GM19452 (cell line): ENCODE measurements around the gene KDF1.
"Not testable (repeated sequence)": the region's sequence is repeated elsewhere in the genome, so short reads cannot be mapped to it uniquely, and the experiment has no call there.

Experiments used
- ATAC-seq: cut with Tn5 transposase; IDR thresholded peaks from one replicate; pipeline ENCODE4 v1.9.1; 2021; ENCODE audit not compliant: unreplicated experiment

The KDF1 gene

GRCh38 chr1:26959270-26959669 is 998 bp downstream of the KDF1 start:
- no peak for ATAC-seq

DNA sequence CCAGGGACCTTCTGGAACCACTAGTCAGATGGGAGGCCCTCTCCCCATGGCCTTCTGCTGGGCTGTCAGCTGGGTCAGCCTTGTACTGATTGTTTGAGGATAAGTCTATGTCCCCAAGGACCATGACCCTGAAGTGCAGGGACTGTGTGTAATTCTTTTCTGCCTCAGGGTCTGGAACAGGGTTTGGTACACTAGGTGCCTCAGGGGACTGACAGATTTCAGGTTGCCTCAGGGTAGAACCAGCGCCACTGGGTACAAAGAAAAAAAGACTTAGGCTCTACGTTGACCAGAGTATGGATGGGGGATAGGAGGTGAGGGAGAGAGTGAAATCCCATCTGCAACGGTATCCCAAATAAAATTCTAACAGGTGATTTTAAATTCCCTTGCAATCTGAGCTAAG is 3.0 kb downstream of the KDF1 start:
- no peak for ATAC-seq

GRCh38 chr1:26956321-26956720 is 3.9 kb downstream of the KDF1 start:
- no peak for ATAC-seq

DNA sequence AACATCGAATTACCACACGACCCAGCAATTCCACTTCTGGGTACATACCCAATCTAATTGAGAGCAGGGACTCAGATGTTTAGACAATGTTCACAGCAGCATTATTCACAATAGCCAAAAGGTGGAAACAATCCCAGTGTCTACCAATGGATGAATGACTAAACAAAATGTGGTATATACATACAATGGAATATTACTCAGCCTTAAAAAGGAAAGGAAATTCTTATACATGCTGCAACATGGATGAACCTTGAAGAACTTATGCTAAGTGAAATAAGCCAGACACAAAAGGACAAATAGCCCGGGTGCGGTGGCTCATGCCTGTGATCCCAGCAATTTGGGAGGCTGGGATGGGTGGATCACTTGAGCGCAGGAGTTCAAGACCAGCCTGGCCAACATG is 6.9 kb downstream of the KDF1 start:
- ATAC-seq: no peak

GRCh38 chr1:26951821-26952497 is 8.3 kb downstream of the KDF1 start:
- no peak for ATAC-seq

DNA sequence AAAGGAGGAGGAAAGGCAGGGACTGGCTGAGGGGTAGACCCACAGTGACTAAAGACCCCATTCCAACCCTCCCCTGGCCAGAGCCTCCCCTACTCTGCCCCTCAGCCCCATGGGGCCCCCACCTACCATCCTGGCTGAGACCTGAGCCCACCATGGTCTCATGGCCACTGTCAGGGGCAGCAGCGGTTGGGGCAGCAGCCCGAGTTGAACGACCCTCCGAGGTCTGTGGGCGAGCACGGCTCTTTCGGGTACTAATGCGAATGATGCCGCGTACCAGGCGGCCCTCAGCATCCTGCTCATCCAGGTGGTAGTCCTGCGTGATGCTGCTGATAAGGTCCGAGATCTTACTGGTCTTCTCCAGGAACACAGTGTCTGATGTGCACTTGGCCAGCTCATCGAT is 9.1 kb downstream of the KDF1 start:
- no peak for ATAC-seq

GRCh38 chr1:26950602-26951001 is 9.7 kb downstream of the KDF1 start:
- no peak for ATAC-seq

DNA sequence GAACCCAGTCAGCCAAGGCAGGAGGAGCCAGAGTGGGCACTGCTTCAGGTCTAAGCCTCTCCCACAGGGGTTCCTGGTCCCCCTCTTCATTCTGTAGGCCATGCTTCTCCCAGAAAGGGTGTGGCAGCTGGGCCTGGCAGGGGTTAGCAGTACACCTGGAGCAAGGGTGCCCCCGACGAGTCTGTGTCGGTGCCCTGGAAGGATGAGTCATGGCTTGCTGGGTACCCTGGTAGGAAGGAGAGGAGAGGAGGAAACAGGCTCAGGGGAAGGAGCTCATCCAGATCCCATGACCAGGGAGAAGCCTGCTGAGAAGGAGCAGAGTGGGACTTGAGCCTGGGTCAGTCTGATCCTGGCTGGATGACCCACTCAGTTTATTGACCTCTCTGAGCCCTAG is 10.3 kb downstream of the KDF1 start:
- ATAC-seq: no peak

- ATAC-seq: no peak
These were observed 10.9 kb downstream of the KDF1 start for GRCh38 chr1:26949266-26949925.

DNA sequence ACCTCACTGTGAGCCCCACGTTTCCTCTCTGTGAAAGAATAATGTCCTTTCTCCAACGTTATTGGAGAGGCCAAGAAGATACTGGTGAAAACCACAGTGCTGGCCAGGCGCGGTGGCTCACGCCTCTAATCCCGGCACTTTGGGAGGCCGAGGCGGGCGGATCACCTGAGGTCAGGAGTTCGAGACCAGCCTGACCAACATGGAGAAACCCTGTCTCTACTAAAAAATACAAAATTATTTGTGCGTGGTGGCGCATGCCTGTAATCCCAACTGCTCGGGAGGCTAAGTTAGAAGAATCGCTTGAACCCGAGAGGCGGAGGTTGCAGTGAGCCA is 11.6 kb downstream of the KDF1 start:
- ATAC-seq: not testable (repeated sequence)

DNA sequence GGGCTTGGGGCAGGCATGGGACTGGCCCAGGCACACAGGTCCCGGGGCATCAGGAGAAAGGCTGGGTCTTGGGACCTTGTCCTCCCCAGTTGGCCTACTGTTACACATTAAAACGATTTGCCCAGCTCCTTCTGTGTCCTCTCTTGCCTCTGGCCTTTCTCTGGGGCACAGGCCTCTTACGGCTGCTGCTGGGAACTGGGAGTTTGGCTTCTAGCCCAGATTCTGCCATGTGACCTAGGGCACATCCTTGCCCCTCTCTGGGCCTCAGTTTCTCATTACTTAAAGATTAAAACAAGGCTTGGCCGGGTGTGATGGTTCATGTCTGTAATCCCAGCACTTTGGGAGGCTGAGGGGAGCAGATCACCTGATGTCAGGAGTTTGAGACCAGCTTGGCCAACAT is 14.0 kb downstream of the KDF1 start:
- no peak for ATAC-seq

DNA sequence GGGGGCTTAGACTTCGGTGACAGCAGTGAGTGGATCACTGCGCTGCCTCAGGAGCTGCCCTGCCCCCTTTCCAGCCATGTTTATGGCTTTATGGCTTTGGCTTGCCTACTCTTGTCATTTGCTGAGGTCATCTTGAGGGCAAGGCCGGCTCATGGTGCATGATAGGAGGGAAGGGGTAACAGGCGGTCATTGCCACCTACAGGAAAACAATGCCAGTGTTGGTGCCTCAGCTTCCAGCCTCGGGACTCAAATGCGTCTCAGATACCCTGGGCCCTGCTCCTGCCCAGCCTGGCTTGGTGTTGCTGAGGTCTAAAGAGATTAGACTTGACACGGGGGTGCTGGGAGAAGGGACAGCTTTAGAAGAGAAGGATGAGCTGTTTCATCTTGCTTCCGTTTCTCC is 14.5 kb downstream of the KDF1 start:
- no peak for ATAC-seq

DNA sequence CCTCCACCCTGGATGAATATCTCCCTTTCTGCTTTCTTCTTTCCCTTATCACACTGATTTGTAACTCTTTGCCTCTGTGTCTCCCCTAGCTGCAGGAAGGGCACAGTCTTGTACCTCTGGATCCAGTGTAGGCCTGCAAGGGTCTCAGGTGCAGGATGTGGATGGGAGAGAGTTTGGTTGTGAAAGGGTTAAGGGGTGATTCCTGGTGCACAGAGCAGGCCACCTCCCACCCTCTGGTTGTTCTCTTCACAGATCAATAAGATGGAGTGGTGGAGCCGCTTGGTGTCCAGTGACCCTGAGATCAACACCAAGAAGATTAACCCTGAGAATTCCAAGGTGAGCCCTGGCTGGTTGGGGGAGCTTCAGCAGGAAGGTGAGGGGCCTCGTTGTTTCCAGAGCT is 15.1 kb downstream of the KDF1 start:
- ATAC-seq: no peak

- no peak for ATAC-seq
These were observed 17.6 kb downstream of the KDF1 start for GRCh38 chr1:26942656-26943055.

- no peak for ATAC-seq
These were observed 19.0 kb downstream of the KDF1 start for GRCh38 chr1:26941311-26941710.

DNA sequence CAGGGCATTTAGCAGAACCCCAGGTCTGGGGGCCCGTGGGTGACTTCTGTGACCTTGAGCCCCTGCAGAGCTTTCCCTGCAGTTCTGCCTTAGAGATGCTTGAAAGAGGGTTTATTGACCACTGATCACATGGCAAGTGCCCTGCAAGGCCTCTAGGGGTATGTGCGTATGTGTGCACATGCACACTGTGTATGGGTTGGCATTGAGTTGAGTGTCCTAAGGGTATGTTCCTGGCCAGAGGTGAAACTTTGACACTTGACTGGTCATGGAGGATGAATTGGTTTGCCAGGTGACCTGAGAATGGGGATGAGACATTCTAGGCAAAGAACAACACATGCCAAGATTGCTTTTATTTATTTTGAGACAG is 21.6 kb downstream of the KDF1 start:
- ATAC-seq: no peak

GRCh38 chr1:26938004-26938658 is 22.1 kb downstream of the KDF1 start:
- no peak for ATAC-seq

DNA sequence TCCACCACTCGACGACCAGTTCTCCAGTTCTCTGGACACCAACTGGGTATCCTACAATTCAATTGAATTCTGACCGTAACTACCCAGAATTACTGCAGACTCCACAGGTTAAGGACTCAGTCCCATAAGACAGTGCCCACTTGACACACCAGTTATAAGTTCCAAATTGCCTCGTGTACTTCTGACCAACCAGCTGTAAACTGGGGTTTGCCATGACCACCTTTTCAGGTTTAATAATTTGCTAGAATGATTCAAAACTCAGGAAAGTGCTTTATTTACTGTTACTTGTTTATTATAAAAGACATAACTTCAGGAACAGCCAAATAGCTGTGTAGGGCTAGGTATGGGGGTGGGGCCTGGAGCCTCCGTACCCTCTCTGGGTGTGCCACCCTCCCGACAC is 23.4 kb downstream of the KDF1 start:
- ATAC-seq: no peak

GRCh38 chr1:26932531-26932930 is 27.7 kb downstream of the KDF1 start:
- ATAC-seq: no peak

DNA sequence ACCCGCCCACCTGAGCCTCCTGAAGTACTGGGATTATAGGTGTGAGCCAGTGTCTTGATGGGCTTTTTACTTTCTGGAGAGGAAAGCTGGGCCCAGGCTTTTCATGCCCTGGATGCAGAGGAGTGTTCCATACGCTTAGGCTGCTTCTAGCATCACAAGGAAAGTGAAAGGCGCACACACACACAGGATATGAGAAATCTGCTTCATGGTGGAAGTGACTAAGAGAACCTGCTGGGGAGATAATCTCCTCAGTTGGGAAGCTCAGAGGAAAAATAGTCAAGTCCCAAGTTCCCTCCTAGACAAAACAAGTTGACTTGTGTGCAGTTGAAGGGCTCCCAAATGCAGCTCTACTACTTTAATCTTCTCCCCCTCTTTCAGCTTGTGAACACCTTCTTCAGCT is 36.6 kb downstream of the KDF1 start:
- no peak for ATAC-seq

- ATAC-seq: no peak
These were observed 37.4 kb downstream of the KDF1 start for GRCh38 chr1:26922901-26923300.

DNA sequence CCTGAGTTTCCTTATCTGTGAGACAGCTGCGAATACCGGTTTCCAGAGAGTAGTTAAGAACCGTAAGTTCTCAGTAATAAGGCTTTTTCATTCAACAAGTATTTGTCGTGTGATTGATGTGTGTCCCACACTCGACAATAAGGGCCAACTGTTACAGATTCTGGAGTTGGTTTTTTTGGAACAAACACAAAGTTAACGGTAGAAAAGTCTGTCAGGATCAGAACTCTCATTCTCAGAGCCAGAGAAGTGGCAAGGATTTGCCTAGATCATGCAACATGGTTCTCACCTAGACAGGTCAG is 37.9 kb downstream of the KDF1 start:
- ATAC-seq: no peak
